Nephron (organoid): ENCODE data around the gene TMEM139.

Experiments used
- H3K27ac Mint-ChIP-seq, 3 experiments: 2 replicates each; pipeline ENCODE4 v1.8.0; 2020; ENCODE audit warnings: mixed read lengths in 3 of 3, mild to moderate bottlenecking in 2 of 3, moderate library complexity in 1 of 3
- H3K27me3 Mint-ChIP-seq: 2 replicates; pipeline ENCODE4 v1.8.0; 2021; ENCODE audit warnings: low read depth, mild to moderate bottlenecking, moderate library complexity, mixed read lengths
- H3K36me3 Mint-ChIP-seq: 2 replicates; pipeline ENCODE4 v1.8.0; 2020; ENCODE audit warnings: low read depth, mixed read lengths
- H3K4me1 Mint-ChIP-seq: 2 replicates; pipeline ENCODE4 v1.8.0; 2020; ENCODE audit warnings: mixed read lengths
- H3K4me3 Mint-ChIP-seq, 3 experiments: 2 replicates each; pipeline ENCODE4 v1.8.0; 2020; ENCODE audit warnings: mild to moderate bottlenecking in 3 of 3, mixed read lengths in 3 of 3, moderate library complexity in 2 of 3
- H3K9me3 Mint-ChIP-seq: 2 replicates; pipeline ENCODE4 v1.8.0; 2020; ENCODE audit warnings: mixed read lengths
- CTCF ChIP-seq, 3 experiments: fragments of 200-600 bp; sonication (generic); IDR thresholded peaks; one replicate each; pipeline ENCODE4 v1.5.0; 2021; ENCODE audit warnings: antibody characterized with exemption in 3 of 3; ENCODE audit not compliant: unreplicated experiment in 3 of 3

Gene TMEM139

GRCh38 chr7:143272871-143273270 is 11.9 kb upstream of the TMEM139 start:
- Mint-ChIP-seq H3K4me1 (no peaks in the 10 kb centered on the region), H3K36me3 (peaks cover 25% of the 10 kb centered on the region), H3K9me3 (no peaks in the 10 kb centered on the region), H3K4me3 (no peak overlapping the region), H3K27ac (no peak overlapping the region), H3K27me3 (no peaks in the 10 kb centered on the region)
- TF ChIP-seq CTCF (IDR thresholded peaks at IDR 0.05; ENCODE audit: unreplicated experiment in 3 of 3), result no peak

- Mint-ChIP-seq H3K36me3 (no peaks in the 10 kb centered on the region), H3K4me1 (peaks cover 29% of the 10 kb centered on the region), H3K4me3 (no peak overlapping the region), H3K27ac (peak overlapping the region in 2 of 3 experiments; percentile 10 to 52), H3K9me3 (no peaks in the 10 kb centered on the region), H3K27me3 (no peaks in the 10 kb centered on the region)
- TF ChIP-seq CTCF (IDR thresholded peaks at IDR 0.05; ENCODE audit: unreplicated experiment in 3 of 3), result no peak
Measured at GRCh38 chr7:143279186-143280098, 5.3 kb upstream of the TMEM139 start.

GRCh38 chr7:143280160-143280559 is 4.6 kb upstream of the TMEM139 start:
- Mint-ChIP-seq H3K27ac (peak overlapping the region in 2 of 3 experiments; percentile 10 to 52), H3K9me3 (no peaks in the 10 kb centered on the region), H3K36me3 (no peaks in the 10 kb centered on the region), H3K4me3 (no peak overlapping the region), H3K27me3 (no peaks in the 10 kb centered on the region), H3K4me1 (peaks cover 32% of the 10 kb centered on the region)
- TF ChIP-seq CTCF (IDR thresholded peaks at IDR 0.05; ENCODE audit: unreplicated experiment in 3 of 3), result no peak

GRCh38 chr7:143280566-143280965 is 4.2 kb upstream of the TMEM139 start:
- no peaks in the 10 kb centered on the region for H3K27me3 Mint-ChIP-seq
- peak overlapping the region in 2 of 3 experiments; percentile 10 to 17 for H3K27ac Mint-ChIP-seq
- peaks cover 36% of the 10 kb centered on the region for H3K4me1 Mint-ChIP-seq
- peaks cover 2% of the 10 kb centered on the region for H3K36me3 Mint-ChIP-seq
- H3K9me3 Mint-ChIP-seq, result no peaks in the 10 kb centered on the region
- no peak overlapping the region for H3K4me3 Mint-ChIP-seq
- TF ChIP-seq CTCF (IDR thresholded peaks at IDR 0.05; ENCODE audit: unreplicated experiment in 3 of 3), result no peak

GRCh38 chr7:143281529-143281928 is 3.2 kb upstream of the TMEM139 start:
- H3K27me3 Mint-ChIP-seq, result no peaks in the 10 kb centered on the region

More at GRCh38 chr7:143281529-143281928, 3.2 kb upstream of the TMEM139 start:
- peaks cover 39% of the 10 kb centered on the region for H3K4me1 Mint-ChIP-seq
- H3K36me3 Mint-ChIP-seq, result peaks cover 3% of the 10 kb centered on the region
- no peaks in the 10 kb centered on the region for H3K9me3 Mint-ChIP-seq
- no peak for TF ChIP-seq CTCF (IDR thresholded peaks at IDR 0.05; ENCODE audit: unreplicated experiment in 3 of 3)
- H3K4me3 Mint-ChIP-seq, result no peak overlapping the region
- H3K27ac Mint-ChIP-seq, result no peak overlapping the region
